ENCODE results near the gene MAD1L1.

The MAD1L1 gene

GRCh38 chr7:2132243-2132642 lies 100.5 kb downstream of the MAD1L1 start:
- H3K9me3 ChIP-seq (ENCODE audit: low read length), result no peaks in the 10 kb centered on the region
- no peak overlapping the region for H3K27ac ChIP-seq (ENCODE audit: low read depth, low read length)
- no peaks in the 10 kb centered on the region for H3K27me3 ChIP-seq (ENCODE audit: control insufficient read depth in 1 of 2, insufficient read depth in 2 of 2, low read length in 2 of 2)
- H3K4me3 ChIP-seq (ENCODE audit: low read depth in 1 of 2, low read length in 2 of 2), result no peak overlapping the region
- no peaks in the 10 kb centered on the region for H3K36me3 ChIP-seq (ENCODE audit: insufficient read depth, low read length)
- H3K9ac ChIP-seq (ENCODE audit: low read length), result no peak overlapping the region
- H3K4me1 ChIP-seq (ENCODE audit: insufficient read depth, low read length), result no peaks in the 10 kb centered on the region

- Histone ChIP-seq H3K27ac (ENCODE audit: low read depth, low read length) (no peak overlapping the region), H3K4me1 (ENCODE audit: insufficient read depth, low read length) (no peaks in the 10 kb centered on the region), H3K9ac (ENCODE audit: low read length) (no peak overlapping the region), H3K27me3 (ENCODE audit: control insufficient read depth in 1 of 2, insufficient read depth in 2 of 2, low read length in 2 of 2) (no peaks in the 10 kb centered on the region), H3K36me3 (ENCODE audit: insufficient read depth, low read length) (no peaks in the 10 kb centered on the region), H3K9me3 (ENCODE audit: low read length) (no peaks in the 10 kb centered on the region), H3K4me3 (ENCODE audit: low read depth in 1 of 2, low read length in 2 of 2) (no peak overlapping the region)
Measured at GRCh38 chr7:2131800-2132199, 100.9 kb downstream of the MAD1L1 start.

GRCh38 chr7:2131341-2131740 lies 101.4 kb downstream of the MAD1L1 start:
- Histone ChIP-seq H3K4me3 (ENCODE audit: low read depth in 1 of 2, low read length in 2 of 2) (no peak overlapping the region), H3K27ac (ENCODE audit: low read depth, low read length) (no peak overlapping the region), H3K27me3 (ENCODE audit: control insufficient read depth in 1 of 2, insufficient read depth in 2 of 2, low read length in 2 of 2) (no peaks in the 10 kb centered on the region), H3K9ac (ENCODE audit: low read length) (no peak overlapping the region), H3K9me3 (ENCODE audit: low read length) (no peaks in the 10 kb centered on the region), H3K36me3 (ENCODE audit: insufficient read depth, low read length) (no peaks in the 10 kb centered on the region), H3K4me1 (ENCODE audit: insufficient read depth, low read length) (no peaks in the 10 kb centered on the region)

GRCh38 chr7:2130096-2130375 lies 102.7 kb downstream of the MAD1L1 start:
- Histone ChIP-seq H3K4me1 (ENCODE audit: insufficient read depth, low read length) (no peaks in the 10 kb centered on the region), H3K9ac (ENCODE audit: low read length) (no peak overlapping the region), H3K27me3 (ENCODE audit: control insufficient read depth in 1 of 2, insufficient read depth in 2 of 2, low read length in 2 of 2) (no peaks in the 10 kb centered on the region), H3K4me3 (ENCODE audit: low read depth in 1 of 2, low read length in 2 of 2) (no peak overlapping the region), H3K9me3 (ENCODE audit: low read length) (no peaks in the 10 kb centered on the region), H3K36me3 (ENCODE audit: insufficient read depth, low read length) (no peaks in the 10 kb centered on the region), H3K27ac (ENCODE audit: low read depth, low read length) (no peak overlapping the region)

- Histone ChIP-seq H3K9me3 (ENCODE audit: low read length) (no peaks in the 10 kb centered on the region), H3K27ac (ENCODE audit: low read depth, low read length) (no peak overlapping the region), H3K4me3 (ENCODE audit: low read depth in 1 of 2, low read length in 2 of 2) (no peak overlapping the region), H3K27me3 (ENCODE audit: control insufficient read depth in 1 of 2, insufficient read depth in 2 of 2, low read length in 2 of 2) (no peaks in the 10 kb centered on the region), H3K4me1 (ENCODE audit: insufficient read depth, low read length) (no peaks in the 10 kb centered on the region), H3K9ac (ENCODE audit: low read length) (no peak overlapping the region), H3K36me3 (ENCODE audit: insufficient read depth, low read length) (no peaks in the 10 kb centered on the region)
Measured at GRCh38 chr7:2129323-2130095, 103.2 kb downstream of the MAD1L1 start.

GRCh38 chr7:2128601-2129322 lies 104.0 kb downstream of the MAD1L1 start:
- H3K27ac ChIP-seq (ENCODE audit: low read depth, low read length), result no peak overlapping the region
- H3K9me3 ChIP-seq (ENCODE audit: low read length), result no peaks in the 10 kb centered on the region
- H3K27me3 ChIP-seq (ENCODE audit: control insufficient read depth in 1 of 2, insufficient read depth in 2 of 2, low read length in 2 of 2), result no peaks in the 10 kb centered on the region
- no peak overlapping the region for H3K9ac ChIP-seq (ENCODE audit: low read length)
- no peaks in the 10 kb centered on the region for H3K4me1 ChIP-seq (ENCODE audit: insufficient read depth, low read length)
- H3K4me3 ChIP-seq (ENCODE audit: low read depth in 1 of 2, low read length in 2 of 2), result no peak overlapping the region
- no peaks in the 10 kb centered on the region for H3K36me3 ChIP-seq (ENCODE audit: insufficient read depth, low read length)

- H3K9ac ChIP-seq (ENCODE audit: low read length), result no peak overlapping the region
Measured at GRCh38 chr7:2126621-2127020, 106.1 kb downstream of the MAD1L1 start.

GRCh38 chr7:2125931-2126330 lies 106.8 kb downstream of the MAD1L1 start:
- Histone ChIP-seq H3K27me3 (ENCODE audit: control insufficient read depth in 1 of 2, insufficient read depth in 2 of 2, low read length in 2 of 2) (no peaks in the 10 kb centered on the region), H3K36me3 (ENCODE audit: insufficient read depth, low read length) (no peaks in the 10 kb centered on the region), H3K4me3 (ENCODE audit: low read depth in 1 of 2, low read length in 2 of 2) (no peak overlapping the region), H3K9me3 (ENCODE audit: low read length) (no peaks in the 10 kb centered on the region), H3K27ac (ENCODE audit: low read depth, low read length) (no peak overlapping the region), H3K9ac (ENCODE audit: low read length) (no peak overlapping the region), H3K4me1 (ENCODE audit: insufficient read depth, low read length) (no peaks in the 10 kb centered on the region)

More at GRCh38 chr7:2126621-2127020, 106.1 kb downstream of the MAD1L1 start:
- Histone ChIP-seq H3K4me3 (ENCODE audit: low read depth in 1 of 2, low read length in 2 of 2) (no peak overlapping the region), H3K9me3 (ENCODE audit: low read length) (no peaks in the 10 kb centered on the region), H3K36me3 (ENCODE audit: insufficient read depth, low read length) (no peaks in the 10 kb centered on the region), H3K27ac (ENCODE audit: low read depth, low read length) (no peak overlapping the region), H3K4me1 (ENCODE audit: insufficient read depth, low read length) (no peaks in the 10 kb centered on the region), H3K27me3 (ENCODE audit: control insufficient read depth in 1 of 2, insufficient read depth in 2 of 2, low read length in 2 of 2) (no peaks in the 10 kb centered on the region)

GRCh38 chr7:2124604-2125345 lies 108.0 kb downstream of the MAD1L1 start:
- no peaks in the 10 kb centered on the region for H3K4me1 ChIP-seq (ENCODE audit: insufficient read depth, low read length)
- no peak overlapping the region for H3K9ac ChIP-seq (ENCODE audit: low read length)
- no peak overlapping the region for H3K4me3 ChIP-seq (ENCODE audit: low read depth in 1 of 2, low read length in 2 of 2)
- no peak overlapping the region for H3K27ac ChIP-seq (ENCODE audit: low read depth, low read length)
- H3K9me3 ChIP-seq (ENCODE audit: low read length), result no peaks in the 10 kb centered on the region
- H3K27me3 ChIP-seq (ENCODE audit: control insufficient read depth in 1 of 2, insufficient read depth in 2 of 2, low read length in 2 of 2), result no peaks in the 10 kb centered on the region
- H3K36me3 ChIP-seq (ENCODE audit: insufficient read depth, low read length), result no peaks in the 10 kb centered on the region

- Histone ChIP-seq H3K9ac (ENCODE audit: low read length) (no peak overlapping the region), H3K27me3 (ENCODE audit: control insufficient read depth in 1 of 2, insufficient read depth in 2 of 2, low read length in 2 of 2) (no peaks in the 10 kb centered on the region), H3K4me1 (ENCODE audit: insufficient read depth, low read length) (no peaks in the 10 kb centered on the region), H3K9me3 (ENCODE audit: low read length) (no peaks in the 10 kb centered on the region), H3K36me3 (ENCODE audit: insufficient read depth, low read length) (no peaks in the 10 kb centered on the region), H3K4me3 (ENCODE audit: low read depth in 1 of 2, low read length in 2 of 2) (no peak overlapping the region), H3K27ac (ENCODE audit: low read depth, low read length) (no peak overlapping the region)
Measured at GRCh38 chr7:2123916-2124315, 108.8 kb downstream of the MAD1L1 start.

GRCh38 chr7:2123360-2123759 lies 109.4 kb downstream of the MAD1L1 start:
- no peak overlapping the region for H3K27ac ChIP-seq (ENCODE audit: low read depth, low read length)
- H3K4me1 ChIP-seq (ENCODE audit: insufficient read depth, low read length), result no peaks in the 10 kb centered on the region
- H3K4me3 ChIP-seq (ENCODE audit: low read depth in 1 of 2, low read length in 2 of 2), result no peak overlapping the region
- H3K9me3 ChIP-seq (ENCODE audit: low read length), result no peaks in the 10 kb centered on the region
- no peaks in the 10 kb centered on the region for H3K27me3 ChIP-seq (ENCODE audit: control insufficient read depth in 1 of 2, insufficient read depth in 2 of 2, low read length in 2 of 2)
- no peaks in the 10 kb centered on the region for H3K36me3 ChIP-seq (ENCODE audit: insufficient read depth, low read length)
- H3K9ac ChIP-seq (ENCODE audit: low read length), result no peak overlapping the region
